ENCODE measurements around the gene DEXI.
"Not testable (repeated sequence)": the region's sequence is repeated elsewhere in the genome, so short reads cannot be mapped to it uniquely, and the experiment has no call there.

The DEXI gene

GRCh38 chr16:10940501-10941079 lies 1.7 kb downstream of the DEXI start:
- DNase-seq: no peak

- no peak for DNase-seq
These were observed 2.5 kb downstream of the DEXI start for GRCh38 chr16:10939649-10940234.

- DNase-seq: no peak
These were observed 3.2 kb downstream of the DEXI start for GRCh38 chr16:10938796-10939648.

- DNase-seq: peak; percentile 63
These were observed 3.9 kb downstream of the DEXI start for GRCh38 chr16:10938321-10938720.

GRCh38 chr16:10937068-10937859 lies 5.0 kb downstream of the DEXI start:
- DNase-seq: no peak

- no peak for DNase-seq
These were observed 5.8 kb downstream of the DEXI start for GRCh38 chr16:10936272-10936984.

GRCh38 chr16:10935226-10935915 lies 6.9 kb downstream of the DEXI start:
- DNase-seq: no peak

- DNase-seq: no peak
These were observed 7.8 kb downstream of the DEXI start for GRCh38 chr16:10934325-10935107.

GRCh38 chr16:10933865-10934264 lies 8.4 kb downstream of the DEXI start:
- DNase-seq: no peak

GRCh38 chr16:10932959-10933710 lies 9.1 kb downstream of the DEXI start:
- DNase-seq: no peak

- no peak for DNase-seq
These were observed 10.2 kb downstream of the DEXI start for GRCh38 chr16:10931977-10932632.

- DNase-seq: no peak
These were observed 11.1 kb downstream of the DEXI start for GRCh38 chr16:10931134-10931533.

GRCh38 chr16:10930755-10931093 lies 11.5 kb downstream of the DEXI start:
- no peak for DNase-seq

GRCh38 chr16:10929853-10930754 lies 12.2 kb downstream of the DEXI start:
- DNase-seq: no peak

GRCh38 chr16:10929097-10929496 lies 13.2 kb downstream of the DEXI start:
- DNase-seq: not testable (repeated sequence)

- DNase-seq: no peak
These were observed 14.7 kb downstream of the DEXI start for GRCh38 chr16:10927497-10928112.

- DNase-seq: no peak
These were observed 15.4 kb downstream of the DEXI start for GRCh38 chr16:10926867-10927266.

- no peak for DNase-seq
These were observed 16.2 kb downstream of the DEXI start for GRCh38 chr16:10926094-10926493.
